Body of pancreas (tissue), 4 donors: Measurements from ENCODE around the gene C15orf39. TPM values are rescaled to one million over a fixed set of nuclear protein-coding genes. Genes with fewer than 3 reads are reported as not detected.

Experiments used
- ATAC-seq: fragments of 150-250 bp; one replicate; pipeline ENCODE4 v1.9.1; 2016
- DNase-seq, 4 donors: peaks; one replicate each; pipeline ENCODE4 v3.0.0-alpha.2; 2019
- H3K27ac ChIP-seq, 4 donors: fragments of 200-600 bp; sonication (generic); 1 replicate in 3 of 4; 2 replicates in 1 of 4; pipeline versions ENCODE4 v1.5.1 to v1.6.1; 2016 to 2019; ENCODE audit warnings: mild to moderate bottlenecking in 1 of 4, mixed read lengths in 1 of 4, moderate library complexity in 1 of 4
- H3K27me3 ChIP-seq, 2 donors: fragments of 200-600 bp; sonication (generic); one replicate each; pipeline ENCODE4 v1.6.0; 2016; ENCODE audit warnings: mild to moderate bottlenecking in 1 of 2
- H3K36me3 ChIP-seq, 2 donors: fragments of 200-600 bp; sonication (generic); replicated peaks in 1 of 2; 2 replicates each; pipeline ENCODE4 v1.5.1; 2016; ENCODE audit warnings: low read depth in 2 of 2; ENCODE audit not compliant: insufficient read depth in 1 of 2
- H3K4me1 ChIP-seq: fragments of 200-600 bp; sonication (generic); one replicate; pipeline ENCODE4 v1.6.0; 2016
- H3K4me3 ChIP-seq, 2 donors: fragments of 200-600 bp; sonication (generic); 1 replicate in 1 of 2; 2 replicates in 1 of 2; pipeline ENCODE4 v1.5.1; 2016 to 2019
- H3K9me3 ChIP-seq, 3 donors: fragments of 200-600 bp; sonication (generic); 1 replicate in 2 of 3; 2 replicates in 1 of 3; pipeline ENCODE4 v1.5.1; 2016
- POLR2A ChIP-seq, 3 donors: fragments of 450-650 bp; IDR thresholded peaks; one replicate each; pipeline ENCODE4 v1.6.1; 2016; ENCODE audit warnings: antibody characterized with exemption in 3 of 3, mild to moderate bottlenecking in 2 of 3
- WGBS, 2 donors: methylation state at CpG; one replicate each; pipeline ENCODE4 v1.1.5; 2017; 5-methylcytosine and 5-hydroxymethylcytosine counted together
- intact Hi-C: fragments of 100-400 bp; cut with DNase I; formaldehyde crosslinking; loops from one replicate; pipeline ENCODE4 v1.15.1; 2023
- total RNA-seq, 2 donors: library from RNA; depleted of rRNA; stranded (reverse); fragments of >200 nt; gene quantifications; one replicate each; pipeline ENCODE4 v1.1.0, GENCODE V29; 2016
- TF ChIP-seq, protein P1 (sequence below), 7 experiments: fragments of 450-650 bp in 4 of 7; fragments of 200-600 bp in 3 of 7; sonication (generic) in 3 of 7; IDR thresholded peaks; one replicate each; pipeline ENCODE4 v1.5.1; 2016 to 2019; ENCODE audit warnings: antibody characterized with exemption in 7 of 7

Gene C15orf39
- total RNA-seq, 2 donors from 2014 or later, result 12.5 to 30.3 TPM

DNA sequence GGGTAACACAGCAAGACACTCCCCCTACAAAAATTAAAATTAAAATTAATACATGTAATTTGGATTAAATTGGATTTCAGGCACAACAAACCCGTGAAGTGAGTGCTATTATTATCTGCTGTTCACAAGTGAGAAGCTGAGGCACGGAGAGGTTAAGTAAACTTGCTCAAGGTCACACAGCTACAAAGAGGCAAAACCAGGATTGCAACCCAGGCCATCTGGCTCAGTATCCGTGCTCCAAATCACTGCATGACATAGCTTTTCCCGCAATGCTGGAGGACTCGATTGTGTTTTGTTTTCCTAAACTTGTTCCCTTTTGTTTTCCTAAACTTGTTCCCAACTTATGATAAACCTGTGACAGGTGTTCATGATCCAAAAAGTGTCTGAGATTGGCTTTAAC, 19.9 kb upstream of the C15orf39 start:
- H3K9me3 ChIP-seq, result no peaks in the 10 kb centered on the region
- DNase-seq (no peak), ATAC-seq (no peak)
- intact Hi-C loops, result no loop called here
- H3K27me3 ChIP-seq, result no peaks in the 10 kb centered on the region
- H3K27ac ChIP-seq, result peak overlapping the region in 2 of 4 donors; percentile 27 to 56
- no peaks in the 10 kb centered on the region for H3K36me3 ChIP-seq
- WGBS, 2 donors, result 6 to 17% methylated on average over 5 of the region's 5 CpGs
- H3K4me1 ChIP-seq, result peaks cover 54% of the 10 kb centered on the region
- H3K4me3 ChIP-seq, result no peak overlapping the region
- TF ChIP-seq, protein P1, sequence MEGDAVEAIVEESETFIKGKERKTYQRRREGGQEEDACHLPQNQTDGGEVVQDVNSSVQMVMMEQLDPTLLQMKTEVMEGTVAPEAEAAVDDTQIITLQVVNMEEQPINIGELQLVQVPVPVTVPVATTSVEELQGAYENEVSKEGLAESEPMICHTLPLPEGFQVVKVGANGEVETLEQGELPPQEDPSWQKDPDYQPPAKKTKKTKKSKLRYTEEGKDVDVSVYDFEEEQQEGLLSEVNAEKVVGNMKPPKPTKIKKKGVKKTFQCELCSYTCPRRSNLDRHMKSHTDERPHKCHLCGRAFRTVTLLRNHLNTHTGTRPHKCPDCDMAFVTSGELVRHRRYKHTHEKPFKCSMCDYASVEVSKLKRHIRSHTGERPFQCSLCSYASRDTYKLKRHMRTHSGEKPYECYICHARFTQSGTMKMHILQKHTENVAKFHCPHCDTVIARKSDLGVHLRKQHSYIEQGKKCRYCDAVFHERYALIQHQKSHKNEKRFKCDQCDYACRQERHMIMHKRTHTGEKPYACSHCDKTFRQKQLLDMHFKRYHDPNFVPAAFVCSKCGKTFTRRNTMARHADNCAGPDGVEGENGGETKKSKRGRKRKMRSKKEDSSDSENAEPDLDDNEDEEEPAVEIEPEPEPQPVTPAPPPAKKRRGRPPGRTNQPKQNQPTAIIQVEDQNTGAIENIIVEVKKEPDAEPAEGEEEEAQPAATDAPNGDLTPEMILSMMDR (IDR thresholded peaks at IDR 0.05), result no peak
- no peak for TF ChIP-seq POLR2A (IDR thresholded peaks at IDR 0.05)

DNA sequence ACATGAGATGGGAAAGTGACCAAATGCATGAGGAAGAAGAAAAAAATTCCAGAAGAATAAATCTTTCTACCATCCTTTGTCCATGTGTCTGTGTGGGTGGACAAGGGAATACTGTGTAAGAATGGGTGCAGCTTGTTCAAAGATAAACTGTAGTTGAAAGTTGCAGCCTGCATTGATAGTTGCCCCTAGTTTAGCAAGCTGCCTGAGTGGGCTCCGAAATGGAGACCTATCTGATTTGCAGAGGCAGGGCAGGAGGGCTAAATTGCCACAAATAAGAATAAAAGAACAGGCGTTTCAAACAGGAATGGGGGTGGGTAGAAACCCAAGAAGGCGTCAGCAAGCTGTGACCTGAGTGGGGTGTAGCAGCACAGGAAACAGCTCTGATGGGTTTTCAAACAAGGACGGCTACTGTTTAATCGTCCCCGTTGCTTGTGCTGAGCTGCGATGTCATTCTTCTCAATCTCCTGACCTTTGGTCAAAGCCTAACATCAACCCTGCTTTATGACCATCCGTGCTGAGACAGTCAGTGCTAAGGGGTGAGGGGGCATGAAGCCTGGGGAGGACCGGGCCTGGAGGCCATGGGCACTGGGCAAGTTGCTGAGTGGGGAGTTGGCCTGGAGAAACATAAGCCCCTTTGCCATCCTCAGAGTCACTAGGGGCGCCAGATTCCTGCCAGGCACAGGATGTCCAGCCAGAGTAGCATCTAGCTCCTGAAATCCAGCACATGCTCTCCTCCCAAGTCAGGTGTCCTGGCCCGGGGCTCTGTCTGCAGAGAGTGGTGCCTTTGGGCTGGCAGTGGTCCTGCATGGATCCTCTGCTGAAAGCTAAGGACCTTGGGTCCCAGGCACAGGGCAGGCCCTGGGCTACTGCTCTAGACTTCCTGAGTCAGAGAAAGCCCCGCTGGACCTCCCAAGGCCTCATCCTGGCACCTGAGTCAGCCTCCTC, 19.2 kb upstream of the C15orf39 start:
- 55 to 62% methylated on average over 11 to 12 of the region's 12 CpGs for WGBS, 2 donors
- H3K27ac ChIP-seq, result peak overlapping the region in 2 of 4 donors; percentile 27 to 56
- H3K4me3 ChIP-seq, result no peak overlapping the region
- ATAC-seq, result no peak
- no peaks in the 10 kb centered on the region for H3K9me3 ChIP-seq
- no peaks in the 10 kb centered on the region for H3K27me3 ChIP-seq
- TF ChIP-seq, protein P1 (IDR thresholded peaks at IDR 0.05), result no peak
- TF ChIP-seq POLR2A (IDR thresholded peaks at IDR 0.05), result no peak
- H3K4me1 ChIP-seq, result peaks cover 50% of the 10 kb centered on the region
- no peak for DNase-seq
- no peaks in the 10 kb centered on the region for H3K36me3 ChIP-seq
- intact Hi-C loops, result no loop called here

DNA sequence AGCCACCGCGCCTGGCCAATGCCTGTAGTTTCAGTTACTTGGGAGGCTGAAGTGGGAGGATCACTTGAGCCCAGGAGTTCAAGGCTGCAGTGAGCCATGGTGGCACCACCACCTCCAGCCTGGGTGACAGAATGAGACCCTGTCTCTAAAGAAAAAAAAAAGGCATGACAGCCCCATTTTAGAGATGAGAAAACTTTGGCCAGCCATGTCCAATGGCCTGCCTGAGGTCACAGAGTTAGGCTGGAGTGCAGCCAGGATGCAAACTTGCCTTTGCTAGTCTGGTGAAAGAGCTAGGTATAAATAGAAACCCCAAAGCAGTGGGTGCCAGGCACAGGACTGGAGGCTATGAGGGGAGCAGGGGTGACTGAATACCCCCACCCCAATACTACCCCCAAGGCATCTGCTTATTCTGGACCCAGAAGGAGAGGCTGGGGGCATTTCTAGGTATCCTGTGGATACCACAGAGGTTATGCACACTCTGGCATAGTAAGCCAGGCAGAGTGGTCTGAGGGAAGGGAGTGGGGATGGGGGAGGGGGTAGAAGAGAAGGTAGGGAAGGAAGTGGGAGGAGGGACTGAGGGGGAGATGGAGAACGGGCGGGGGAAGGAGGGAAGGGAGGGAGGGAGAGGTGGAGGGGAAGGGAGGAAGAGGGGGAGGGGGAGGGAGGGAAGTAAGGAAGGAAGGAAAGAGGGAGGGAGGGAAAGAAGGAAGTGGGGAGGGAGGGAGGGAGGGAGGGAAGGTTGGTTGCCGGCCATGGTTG, 16.2 kb upstream of the C15orf39 start:
- H3K27ac ChIP-seq, result no peak overlapping the region
- intact Hi-C loops, result no loop called here
- no peaks in the 10 kb centered on the region for H3K9me3 ChIP-seq
- no peak for DNase-seq
- H3K27me3 ChIP-seq, result no peaks in the 10 kb centered on the region
- no peak for ATAC-seq
- peaks cover 25% of the 10 kb centered on the region for H3K4me1 ChIP-seq
- H3K4me3 ChIP-seq, result no peak overlapping the region
- WGBS, 2 donors, result 79 to 80% methylated on average over 3 to 5 of the region's 5 CpGs
- H3K36me3 ChIP-seq, result no peaks in the 10 kb centered on the region
- TF ChIP-seq POLR2A (IDR thresholded peaks at IDR 0.05), result no peak
- TF ChIP-seq, protein P1 (IDR thresholded peaks at IDR 0.05), result no peak

DNA sequence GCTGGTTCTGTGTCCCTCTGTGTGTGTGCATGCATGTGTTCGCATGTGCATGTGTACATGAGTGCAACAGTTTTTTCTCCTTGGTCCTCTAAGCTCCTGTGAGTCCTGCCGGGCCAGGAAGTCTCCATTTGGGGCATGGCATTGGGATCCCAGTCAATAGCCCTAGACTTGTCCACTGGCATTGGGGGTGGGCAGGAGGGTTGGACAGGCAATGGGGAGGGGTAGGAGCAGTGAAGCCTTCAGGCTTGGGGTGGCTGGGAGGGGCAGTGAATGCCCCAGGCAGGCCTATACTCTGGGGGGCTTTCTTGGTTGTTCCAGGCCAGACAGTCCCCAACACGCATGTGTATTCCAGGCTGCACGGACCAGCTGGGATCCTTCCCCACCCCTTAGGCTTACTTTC, 15.6 kb upstream of the C15orf39 start:
- H3K9me3 ChIP-seq, result no peaks in the 10 kb centered on the region
- H3K36me3 ChIP-seq, result no peaks in the 10 kb centered on the region
- no peak overlapping the region for H3K27ac ChIP-seq
- ATAC-seq (no peak), DNase-seq (no peak)
- intact Hi-C loops, result no loop called here
- H3K27me3 ChIP-seq, result no peaks in the 10 kb centered on the region
- no peak overlapping the region for H3K4me3 ChIP-seq
- TF ChIP-seq POLR2A (IDR thresholded peaks at IDR 0.05), result no peak
- TF ChIP-seq, protein P1 (IDR thresholded peaks at IDR 0.05), result no peak
- WGBS, 2 donors, result 82 to 89% methylated on average over 4 of the region's 4 CpGs
- H3K4me1 ChIP-seq, result peaks cover 20% of the 10 kb centered on the region
